CD4-positive, alpha-beta T cell (primary cell): ENCODE measurements around the gene FKBP2. TPM values are rescaled to one million over a fixed set of nuclear protein-coding genes. Genes with fewer than 3 reads are reported as not detected.
A peak's percentile ranks its signal among the peaks of the same experiment; 100 is the strongest.

Experiments used
- ATAC-seq: fragments of 200-7000 bp; cut with Tn5 transposase; one replicate; pipeline ENCODE4 v1.10.0; 2022; ENCODE audit warnings: mild to moderate bottlenecking; ENCODE audit not compliant: poor library complexity
- CTCF ChIA-PET: fragments of 350-600 bp; sonication (Branson Sonifier 250); formaldehyde crosslinking; loops from one replicate; lab custom pipeline; 2021; ENCODE audit warnings: antibody characterized with exemption, inconsistent platforms; lab: Charles Lee
- POLR2A ChIA-PET: fragments of 350-600 bp; sonication (Branson Sonifier 250); formaldehyde crosslinking; loops from one replicate; lab custom pipeline; 2021; ENCODE audit warnings: antibody characterized with exemption, inconsistent platforms; lab: Charles Lee
- DNase-seq, 14 experiments: peaks; one replicate each; pipeline ENCODE4 v3.0.0-alpha.2; 2013 to 2020; ENCODE audit warnings: mixed read lengths in 2 of 14
- H3K27ac ChIP-seq, 2 donors: one replicate each; pipeline versions ENCODE4 v1.5.1 to v1.7.0; 2013; ENCODE audit warnings: low read length in 2 of 2, low read depth in 1 of 2, mild to moderate bottlenecking in 1 of 2
- H3K27me3 ChIP-seq, 2 experiments: 1 replicate in 1 of 2; 2 replicates in 1 of 2; pipeline versions ENCODE4 v1.6.1 to v1.7.0; 2013; ENCODE audit warnings: low read length in 2 of 2, control low read depth in 1 of 2, mild to moderate bottlenecking in 1 of 2, moderate library complexity in 1 of 2; ENCODE audit not compliant: insufficient read depth in 2 of 2, control insufficient read depth in 1 of 2
- H3K36me3 ChIP-seq: one replicate; pipeline ENCODE4 v1.6.1; 2013; ENCODE audit warnings: low read length, control low read depth; ENCODE audit not compliant: insufficient read depth
- H3K4me1 ChIP-seq: one replicate; pipeline ENCODE4 v1.6.1; 2013; ENCODE audit warnings: low read length, control low read depth; ENCODE audit not compliant: insufficient read depth
- H3K4me3 ChIP-seq: one replicate; pipeline ENCODE4 v1.5.1; 2013; ENCODE audit warnings: mild to moderate bottlenecking, low read length, moderate library complexity
- H3K9me3 ChIP-seq, 2 experiments: 1 replicate in 1 of 2; 2 replicates in 1 of 2; pipeline versions ENCODE4 v1.6.1 to v1.7.0; 2013; ENCODE audit warnings: low read length in 2 of 2, mild to moderate bottlenecking in 2 of 2, control low read depth in 1 of 2, moderate library complexity in 1 of 2; ENCODE audit not compliant: control insufficient read depth in 1 of 2, insufficient read depth in 1 of 2
- H3K27ac Mint-ChIP-seq: one replicate; pipeline ENCODE4 v1.8.0; 2020; ENCODE audit warnings: mixed read lengths
- H3K27me3 Mint-ChIP-seq: one replicate; pipeline ENCODE4 v1.8.0; 2021; ENCODE audit warnings: mixed read lengths
- H3K36me3 Mint-ChIP-seq: one replicate; pipeline ENCODE4 v1.8.0; 2021; ENCODE audit warnings: low read depth, mixed read lengths
- H3K4me1 Mint-ChIP-seq: one replicate; pipeline ENCODE4 v1.8.0; 2021; ENCODE audit warnings: low read depth, mixed read lengths
- H3K4me3 Mint-ChIP-seq: one replicate; pipeline ENCODE4 v1.8.0; 2020; ENCODE audit warnings: mild to moderate bottlenecking, mixed read lengths
- H3K9me3 Mint-ChIP-seq: one replicate; pipeline ENCODE4 v1.8.0; 2020; ENCODE audit warnings: mixed read lengths
- CTCF ChIP-seq: fragments of 200-600 bp; IDR thresholded peaks from one replicate; pipeline ENCODE4 v1.8.0; 2022; ENCODE audit warnings: antibody characterized with exemption, mild to moderate bottlenecking
- intact Hi-C, 2 experiments: fragments of 100-400 bp; cut with DNase I in 1 of 2; cut with micrococcal nuclease in 1 of 2; formaldehyde crosslinking; loops; one replicate each; pipeline versions ENCODE4 v1.15.1 to v1.9.0; 2023 to 2025; cut with DNase I, micrococcal nuclease
- total RNA-seq, 174 experiments: library from RNA in 2 of 174; stranded (reverse) in 2 of 174; gene quantifications; one replicate each; pipeline ENCODE4 v1.2.3 and lab custom pipeline; 2021 to 2026

The FKBP2 gene
- total RNA-seq, 2 experiments from 2014 or later: 11.2 to 14.6 TPM

DNA sequence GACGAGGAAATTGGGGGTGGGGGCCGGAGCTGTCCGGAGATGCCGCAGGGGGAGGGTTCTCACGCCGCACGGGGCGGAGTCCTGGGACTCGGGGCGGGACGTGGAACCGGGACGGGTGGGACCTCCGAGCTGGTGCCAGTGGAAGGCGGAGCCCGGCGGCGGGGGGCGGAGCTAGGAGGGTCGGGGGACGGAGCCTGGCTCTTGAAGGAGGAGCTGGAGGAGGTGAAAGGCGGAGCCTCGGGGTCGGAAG is 271 bp downstream of the FKBP2 start:
- peak overlapping the region; percentile 97 to 100 for H3K27ac ChIP-seq
- Mint-ChIP-seq H3K27me3 (no peaks in the 10 kb centered on the region), H3K4me1 (peaks cover 44% of the 10 kb centered on the region), H3K9me3 (no peaks in the 10 kb centered on the region), H3K36me3 (peaks cover 34% of the 10 kb centered on the region), H3K4me3 (peak overlapping the region; percentile 98), H3K27ac (peak overlapping the region; percentile 100)
- DNase-seq: peak in 7 of 14 experiments; percentile 99 to 100 (median 100)
- peak overlapping the region; percentile 80 for H3K4me3 ChIP-seq
- intact Hi-C loops: loop anchor here (1.0 to 5.0 kb wide), 7 partner anchors 11 to 64 kb away; partner anchors contain the start of genes DNAJC4 (in 2 of the 2), FERMT3 (in 2 of the 2), GPR137 (in 2 of the 2) and BAD (in 1 of the 2)
- CTCF ChIA-PET: interaction anchor here (0.9 to 1.9 kb wide), 5 partner anchors 10 to 63 kb away, joined by 4 to 10 read pairs (median 7); partner anchors contain the start of genes NUDT22, PLCB3 and TRPT1
- H3K9me3 ChIP-seq: no peaks in the 10 kb centered on the region
- H3K4me1 ChIP-seq: peaks cover 59% of the 10 kb centered on the region
- POLR2A ChIA-PET: interaction anchor here (0.6 to 5.5 kb wide), 21 partner anchors 9 to 1588 kb away, joined by 3 to 69 read pairs (median 5); partner anchors contain the start of genes BAD, CCDC88B, DNAJC4 and FERMT3
- H3K36me3 ChIP-seq: peaks cover 22% of the 10 kb centered on the region
- TF ChIP-seq CTCF: no peak
- peak; percentile 81 for ATAC-seq
- no peaks in the 10 kb centered on the region for H3K27me3 ChIP-seq

- peaks cover 45% of the 10 kb centered on the region for H3K4me1 Mint-ChIP-seq
- peak overlapping the region; percentile 98 for H3K4me3 Mint-ChIP-seq
- H3K27ac ChIP-seq: peak overlapping the region; percentile 97 to 100
- no peaks in the 10 kb centered on the region for H3K27me3 Mint-ChIP-seq
- H3K4me3 ChIP-seq: peak overlapping the region; percentile 80
- H3K27me3 ChIP-seq: no peaks in the 10 kb centered on the region
- DNase-seq (peak in 7 of 14 experiments; percentile 99 to 100 (median 100)), ATAC-seq (no peak)
- H3K27ac Mint-ChIP-seq: peak overlapping the region; percentile 100
- peaks cover 34% of the 10 kb centered on the region for H3K36me3 Mint-ChIP-seq
- peaks cover 22% of the 10 kb centered on the region for H3K36me3 ChIP-seq
- H3K9me3 Mint-ChIP-seq: no peaks in the 10 kb centered on the region
- CTCF ChIA-PET: interaction anchor here (0.9 to 1.9 kb wide), 5 partner anchors 10 to 63 kb away, joined by 4 to 10 read pairs (median 7); partner anchors contain the start of genes NUDT22, PLCB3 and TRPT1
- no peak for TF ChIP-seq CTCF
- POLR2A ChIA-PET: interaction anchor here (0.6 to 6.2 kb wide), 23 partner anchors 8 to 1589 kb away, joined by 3 to 69 read pairs (median 5); partner anchors contain the start of genes BAD, CCDC88B, DNAJC4 and FERMT3
- intact Hi-C loops: loop anchor here (1.0 to 5.0 kb wide), 7 partner anchors 11 to 63 kb away; partner anchors contain the start of genes DNAJC4 (in 2 of the 2), ESRRA (in 2 of the 2), FERMT3 (in 2 of the 2) and GPR137 (in 2 of the 2)
- H3K4me1 ChIP-seq: peaks cover 60% of the 10 kb centered on the region
- no peaks in the 10 kb centered on the region for H3K9me3 ChIP-seq
These were observed 838 bp downstream of the FKBP2 start for GRCh38 chr11:64241491-64242374.

DNA sequence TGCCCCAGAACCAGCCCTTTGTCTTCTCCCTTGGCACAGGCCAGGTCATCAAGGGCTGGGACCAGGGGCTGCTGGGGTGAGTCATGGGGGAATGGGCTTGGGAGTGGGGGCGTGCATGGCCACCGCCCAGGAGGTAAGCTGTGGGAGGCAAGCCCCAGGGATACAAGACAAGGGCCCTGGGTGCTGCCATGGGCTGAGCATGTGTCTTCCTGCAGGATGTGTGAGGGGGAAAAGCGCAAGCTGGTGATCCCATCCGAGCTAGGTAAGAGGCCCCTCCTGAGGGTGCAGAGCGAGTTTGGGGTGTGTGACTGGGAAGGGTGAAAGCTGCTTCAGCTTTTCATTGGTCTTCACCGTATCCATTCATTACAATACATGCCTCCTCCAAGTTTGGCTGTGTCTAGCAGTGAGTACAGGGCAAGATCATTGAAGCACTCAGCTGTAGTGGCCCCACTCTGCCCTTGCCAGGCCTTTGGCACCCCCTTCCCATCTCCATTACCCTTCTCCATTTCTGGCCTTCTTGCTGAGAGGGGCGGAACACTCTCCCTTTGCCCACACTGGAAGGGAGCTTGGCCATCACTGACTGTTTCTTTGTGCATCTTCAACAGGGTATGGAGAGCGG is 2.5 kb downstream of the FKBP2 start:
- TF ChIP-seq CTCF: no peak
- peaks cover 57% of the 10 kb centered on the region for H3K4me1 Mint-ChIP-seq
- peaks cover 30% of the 10 kb centered on the region for H3K36me3 Mint-ChIP-seq
- no peaks in the 10 kb centered on the region for H3K9me3 ChIP-seq
- H3K36me3 ChIP-seq: peaks cover 10% of the 10 kb centered on the region
- no peak overlapping the region for H3K4me3 ChIP-seq
- peak overlapping the region; percentile 100 for H3K27ac Mint-ChIP-seq
- POLR2A ChIA-PET: interaction anchor here (0.9 to 6.2 kb wide), 7 partner anchors 13 to 74 kb away, joined by 4 to 69 read pairs (median 11); partner anchors contain the start of genes DNAJC4, ESRRA, FERMT3 and PRDX5
- peaks cover 62% of the 10 kb centered on the region for H3K4me1 ChIP-seq
- CTCF ChIA-PET: interaction anchor here (1.1 to 3.8 kb wide), 4 partner anchors 8 to 58 kb away, joined by 3 to 12 read pairs (median 7); partner anchors contain the start of gene PLCB3
- no peaks in the 10 kb centered on the region for H3K27me3 Mint-ChIP-seq
- H3K27ac ChIP-seq: no peak overlapping the region
- no peak for DNase-seq
- H3K27me3 ChIP-seq: no peaks in the 10 kb centered on the region
- H3K4me3 Mint-ChIP-seq: peak overlapping the region; percentile 81
- H3K9me3 Mint-ChIP-seq: no peaks in the 10 kb centered on the region
- ATAC-seq: no peak
- intact Hi-C loops: loop anchor here (2.0 to 5.0 kb wide), 2 partner anchors 36 to 61 kb away; partner anchors contain the start of genes FERMT3 (in 2 of the 2) and ESRRA (in 1 of the 2)
